GM21576 (cell line): Measurements from ENCODE around the gene COL23A1.

Source experiments
- ATAC-seq: cut with Tn5 transposase; IDR thresholded peaks from one replicate; pipeline ENCODE4 v1.9.1; 2021; ENCODE audit warnings: mild to moderate bottlenecking, moderate library complexity; ENCODE audit not compliant: unreplicated experiment

The COL23A1 gene

DNA sequence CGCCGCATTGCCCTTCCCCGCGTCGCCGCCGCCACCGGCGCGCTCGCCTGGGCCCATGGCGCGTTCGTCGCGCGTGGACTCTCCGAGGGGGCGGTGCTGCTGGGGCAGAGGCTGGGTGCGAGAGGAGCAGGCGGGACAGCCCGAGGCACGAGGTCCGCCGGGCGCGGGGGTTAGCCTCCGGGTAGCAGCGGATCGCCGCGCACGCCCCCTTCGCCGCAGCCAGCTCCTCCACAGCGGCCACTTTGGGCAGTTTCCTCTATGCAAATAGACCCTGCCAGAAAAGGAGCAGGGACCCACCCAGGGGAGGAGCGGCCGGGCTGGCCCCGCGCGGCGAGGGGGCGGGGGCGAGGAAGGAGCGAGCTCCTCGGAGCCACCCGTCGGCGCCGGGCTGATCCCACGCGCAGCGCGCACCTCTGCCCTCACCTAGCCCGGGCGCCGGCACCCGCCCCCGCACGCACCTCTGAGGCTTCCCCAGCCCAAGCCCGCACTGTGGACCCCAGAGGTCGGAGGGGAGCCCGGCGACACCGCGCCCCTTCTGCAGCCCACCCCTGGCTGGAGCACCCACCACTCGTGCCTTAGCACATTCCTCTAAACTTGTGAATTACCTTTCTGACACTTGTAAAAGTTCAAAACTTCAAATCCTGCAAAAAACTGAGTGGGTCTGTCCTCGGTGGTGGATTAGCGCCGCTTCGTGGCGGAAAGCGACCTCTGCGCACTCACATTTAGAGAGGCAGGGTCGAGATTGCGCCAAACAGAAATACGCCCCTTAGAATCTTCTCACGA, at the start of gene COL23A1:
TSS of gene COL23A1 (minus strand) at position 253 of the 783 bp plus-strand sequence.
- ATAC-seq: peak; percentile 45

GRCh38 chr5:178637356-178638074, 47.3 kb upstream of the COL23A1 start:
- ATAC-seq: no peak

DNA sequence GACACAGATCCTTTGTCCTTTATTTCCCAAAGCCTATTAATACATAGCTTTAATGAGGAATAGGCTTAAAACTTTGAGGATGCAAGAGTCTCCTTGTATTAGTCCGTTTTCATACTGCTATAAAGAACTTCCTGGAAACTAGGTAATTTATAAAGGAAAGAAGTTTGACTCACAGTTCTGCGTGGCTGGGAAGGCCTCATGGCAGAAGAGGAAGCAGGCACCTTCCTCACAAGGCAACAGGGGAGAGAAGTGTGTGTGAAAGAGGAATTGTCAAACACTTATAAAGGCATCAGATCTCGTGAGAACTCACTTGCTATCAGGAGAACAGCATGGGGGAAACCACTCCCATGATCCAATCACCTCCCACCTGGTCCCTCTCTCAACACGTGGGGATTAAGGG, 42.1 kb upstream of the COL23A1 start:
- no peak for ATAC-seq

GRCh38 chr5:178630951-178631350, 40.8 kb upstream of the COL23A1 start:
- ATAC-seq: no peak

DNA sequence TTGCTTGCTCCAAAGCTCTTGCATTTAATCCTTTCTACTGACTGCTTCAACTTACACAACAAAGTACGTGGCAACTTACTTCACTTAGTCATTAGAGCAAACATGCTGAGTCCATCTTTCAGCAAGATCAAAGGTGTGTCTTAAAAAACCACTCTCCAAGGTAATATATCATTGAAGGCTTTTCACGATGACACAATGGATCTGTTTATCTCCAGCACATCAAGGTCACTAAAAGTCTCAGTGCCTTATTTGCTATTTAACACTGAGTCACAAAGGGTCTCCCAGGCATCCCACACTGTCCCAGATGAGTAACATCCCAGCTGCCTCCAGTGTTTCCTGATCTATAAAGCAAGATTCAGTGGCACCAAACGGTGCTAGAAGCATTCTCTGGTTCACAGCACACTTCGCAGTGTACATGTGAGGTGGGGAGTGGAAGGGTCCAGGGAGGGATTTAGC, 40.3 kb upstream of the COL23A1 start:
- no peak for ATAC-seq

GRCh38 chr5:178627259-178627598, 37.0 kb upstream of the COL23A1 start:
- no peak for ATAC-seq

GRCh38 chr5:178626484-178627258, 36.5 kb upstream of the COL23A1 start, which contains the start of gene CLK4:
TSS of gene CLK4 (minus strand) at chr5:178627050. CDS start at chr5:178623416, 3,634 bp downstream.
- peak; percentile 78 for ATAC-seq

DNA sequence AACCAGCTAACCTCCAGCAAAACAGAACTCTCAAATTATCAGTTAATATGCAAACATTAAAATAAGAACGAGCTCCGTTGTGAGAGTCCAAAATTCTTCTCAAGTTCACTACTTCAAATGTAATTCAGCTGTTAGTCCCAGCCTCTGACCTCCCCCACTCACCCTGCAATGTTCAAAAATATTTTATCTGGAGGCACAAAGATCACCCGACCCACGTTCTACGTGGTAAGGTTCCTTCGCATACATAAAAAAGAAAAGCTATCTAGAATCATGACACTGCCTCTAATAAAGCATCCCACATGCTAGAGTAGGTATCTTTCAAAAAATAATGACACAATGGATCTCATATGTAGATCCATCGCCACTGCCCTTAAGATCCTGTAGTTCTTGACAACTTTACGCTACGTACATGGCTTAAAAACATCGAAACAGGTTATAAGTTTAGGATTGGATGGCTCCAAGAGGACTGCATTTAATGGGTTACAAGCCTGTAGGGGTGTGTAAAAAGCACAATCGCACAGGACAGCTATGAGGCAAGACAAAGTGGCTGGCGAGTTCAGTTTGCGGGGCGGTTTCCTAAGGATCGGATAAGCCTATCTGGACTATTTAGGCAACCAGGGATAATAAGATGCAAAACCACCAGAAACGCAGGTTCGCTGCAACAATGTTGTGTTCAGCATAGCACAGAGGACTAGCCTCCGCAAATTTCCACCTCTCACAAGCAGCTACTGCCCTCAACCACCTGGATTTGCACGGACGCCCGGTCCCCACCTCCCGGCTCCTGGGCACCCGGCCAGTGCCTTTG, 35.7 kb upstream of the COL23A1 start:
- peak; percentile 13 for ATAC-seq

- ATAC-seq: no peak
Observed at GRCh38 chr5:178624631-178625546, 34.7 kb upstream of the COL23A1 start.

- ATAC-seq: no peak
Observed at GRCh38 chr5:178622679-178623247, 32.6 kb upstream of the COL23A1 start.

- no peak for ATAC-seq
Observed at GRCh38 chr5:178619390-178619789, 29.2 kb upstream of the COL23A1 start.

GRCh38 chr5:178612299-178612698, 22.1 kb upstream of the COL23A1 start:
- ATAC-seq: no peak

GRCh38 chr5:178606269-178606668, 16.1 kb upstream of the COL23A1 start:
- no peak for ATAC-seq

DNA sequence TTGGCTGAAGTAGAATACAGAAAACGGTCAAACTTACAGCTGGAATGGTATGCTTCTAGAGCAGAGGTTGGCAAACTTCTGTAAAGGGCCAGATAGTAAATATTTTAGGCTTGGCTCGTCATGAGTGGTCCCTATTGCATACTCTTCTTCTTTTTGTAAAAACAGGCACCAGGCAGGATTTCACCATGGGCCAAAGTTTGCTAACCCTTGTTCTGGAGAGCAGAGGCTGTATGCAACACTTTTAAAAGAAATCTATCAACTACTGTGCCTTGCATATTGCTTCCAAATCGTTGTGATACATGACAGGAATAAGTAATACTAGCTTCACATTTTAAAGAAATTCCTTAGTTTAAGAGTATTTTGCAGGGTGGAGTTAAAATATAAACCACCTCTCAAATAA, 15.6 kb upstream of the COL23A1 start:
- no peak for ATAC-seq

DNA sequence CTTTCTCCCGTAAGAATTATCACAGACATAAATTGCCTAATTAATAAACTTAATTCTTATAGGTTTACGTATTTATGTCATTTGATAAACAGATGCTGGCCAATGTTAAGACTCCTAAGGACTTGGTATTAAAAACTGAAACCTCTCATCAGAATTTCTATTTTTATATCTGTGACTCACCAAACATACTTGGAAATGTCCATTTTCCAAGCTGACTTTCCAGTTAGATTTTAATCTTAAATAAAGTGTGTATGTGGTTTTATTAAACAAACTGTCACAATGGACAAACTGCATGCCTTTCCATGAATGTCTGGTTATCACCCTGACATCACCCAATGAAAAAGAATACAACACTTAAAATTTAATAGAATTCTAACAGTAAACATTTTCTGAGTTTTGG, 12.6 kb upstream of the COL23A1 start:
- ATAC-seq: no peak

GRCh38 chr5:178595750-178596149, 5.6 kb upstream of the COL23A1 start:
- no peak for ATAC-seq

DNA sequence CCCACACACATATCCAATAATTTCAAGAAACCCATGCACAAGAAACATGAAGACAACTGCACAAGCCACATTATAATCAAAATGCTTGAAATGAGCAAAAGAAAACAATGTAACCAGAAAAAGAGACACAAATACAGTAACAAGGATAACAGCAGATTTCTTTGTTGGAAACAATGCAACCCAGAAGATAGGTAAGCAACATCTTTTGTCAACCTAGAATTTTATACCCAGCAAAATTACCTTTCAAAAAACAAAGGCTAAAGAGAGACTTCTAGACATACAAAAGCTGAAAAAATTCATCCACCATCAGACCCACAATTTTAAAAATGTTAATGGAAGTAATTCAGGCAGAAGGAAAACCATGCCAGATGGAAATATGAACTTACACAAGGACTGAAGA, 5.0 kb upstream of the COL23A1 start:
- no peak for ATAC-seq

DNA sequence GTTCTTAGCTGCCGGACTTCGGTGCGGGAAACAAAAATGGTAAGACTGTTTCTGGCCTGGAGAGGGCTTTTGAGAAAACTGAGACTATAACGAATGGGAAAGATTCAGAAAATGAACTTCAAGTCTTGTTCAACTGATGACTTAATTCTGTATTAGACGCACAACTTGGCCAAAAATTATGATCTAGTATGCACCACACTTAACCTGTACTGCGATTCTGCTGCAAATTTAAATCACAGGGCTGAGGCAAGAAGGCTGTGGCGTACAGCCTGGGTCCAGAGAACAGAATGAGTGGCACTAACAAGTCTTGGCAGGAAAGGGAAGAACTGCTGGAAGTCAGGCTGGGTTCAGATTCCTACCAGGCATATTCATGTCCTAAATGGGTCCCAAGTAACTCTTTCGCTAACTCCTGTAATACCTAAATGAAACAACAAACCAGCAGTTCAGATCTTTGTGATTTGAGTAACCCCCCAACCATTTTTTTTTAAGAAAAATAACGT, 781 bp upstream of the COL23A1 start:
- no peak for ATAC-seq
